Tibial nerve (tissue), 4 donors: ENCODE results near the gene WDR70. TPM values are rescaled to one million over a fixed set of nuclear protein-coding genes. Genes with fewer than 3 reads are reported as not detected.

ENCODE experiments used
- DNase-seq, 2 donors: peaks; one replicate each; pipeline ENCODE4 v3.0.0-alpha.2; 2019; ENCODE audit warnings: low spot score in 2 of 2
- H3K27ac ChIP-seq, 4 donors: fragments of 200-600 bp; sonication (generic) in 3 of 4; one replicate each; pipeline ENCODE4 v1.5.1; 2017 to 2019; ENCODE audit warnings: mild to moderate bottlenecking in 1 of 4
- H3K27me3 ChIP-seq, 2 donors: fragments of 200-600 bp; sonication (generic) in 1 of 2; one replicate each; pipeline versions ENCODE4 v1.5.1 to v1.6.0; 2017 to 2019
- H3K36me3 ChIP-seq, 3 donors: fragments of 200-600 bp; sonication (generic); one replicate each; pipeline ENCODE4 v1.5.1; 2018 to 2019
- H3K4me1 ChIP-seq, 4 donors: fragments of 200-600 bp; sonication (generic) in 3 of 4; one replicate each; pipeline ENCODE4 v1.5.1; 2017 to 2019
- H3K4me3 ChIP-seq, 4 donors: fragments of 200-600 bp; sonication (generic) in 3 of 4; one replicate each; pipeline ENCODE4 v1.5.1; 2017 to 2019; ENCODE audit warnings: mild to moderate bottlenecking in 1 of 4, moderate library complexity in 1 of 4
- H3K9me3 ChIP-seq, 4 donors: fragments of 200-600 bp; sonication (generic) in 3 of 4; one replicate each; pipeline ENCODE4 v1.5.1; 2017 to 2019
- EP300 ChIP-seq, 2 donors: sonication (generic); formaldehyde crosslinking; IDR thresholded peaks; one replicate each; pipeline ENCODE4 v1.6.1; 2017; ENCODE audit warnings: antibody characterized with exemption in 2 of 2, mild to moderate bottlenecking in 1 of 2
- POLR2A ChIP-seq, 2 donors: fragments of 450-650 bp; IDR thresholded peaks; one replicate each; pipeline ENCODE4 v1.6.1; 2017; ENCODE audit warnings: antibody characterized with exemption in 2 of 2, mild to moderate bottlenecking in 2 of 2, moderate library complexity in 2 of 2
- WGBS, 2 donors: methylation state at CpG; one replicate each; pipeline ENCODE4 v1.1.5; 2018; 5-methylcytosine and 5-hydroxymethylcytosine counted together
- total RNA-seq, 4 donors: library from RNA; depleted of rRNA; stranded (reverse); fragments of >200 nt; gene quantifications; one replicate each; pipeline ENCODE4 v1.1.0, GENCODE V29; 2016
- TF ChIP-seq, protein P1 (sequence below), 5 experiments: fragments of 200-600 bp in 3 of 5; fragments of 450-650 bp in 2 of 5; sonication (generic) in 3 of 5; IDR thresholded peaks; one replicate each; pipeline ENCODE4 v1.5.1; 2016 to 2019; ENCODE audit warnings: antibody characterized with exemption in 5 of 5, mild to moderate bottlenecking in 3 of 5, moderate library complexity in 2 of 5

The WDR70 gene
- total RNA-seq, 4 donors from 2014 or later, result 35.1 to 68.6 (median 47.4) TPM

DNA sequence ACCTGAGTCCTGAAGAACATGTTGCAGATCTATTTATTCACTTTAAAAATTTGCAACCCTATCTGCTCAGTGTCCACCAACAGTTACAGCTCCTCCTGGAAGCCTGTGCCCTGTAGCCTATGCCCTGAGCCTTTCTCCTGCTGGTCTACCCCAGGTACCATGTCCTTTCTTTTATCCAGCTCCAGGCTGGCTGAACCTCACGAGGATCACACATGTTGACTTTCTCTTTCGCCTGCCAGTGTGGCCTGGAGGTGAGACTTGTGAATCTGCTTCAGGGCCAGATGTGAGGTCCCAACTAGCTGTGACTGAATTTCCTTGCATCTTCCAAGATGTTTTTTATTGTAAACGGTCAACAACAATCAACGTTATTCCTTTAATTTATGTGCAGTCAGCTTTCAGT, 390.0 kb downstream of the WDR70 start:
- Histone ChIP-seq H3K27me3 (no peaks in the 10 kb centered on the region), H3K4me3 (no peak overlapping the region), H3K9me3 (no peaks in the 10 kb centered on the region), H3K27ac (no peak overlapping the region), H3K36me3 (no peaks in the 10 kb centered on the region), H3K4me1 (peaks cover 0 to 4% (median 0%) of the 10 kb centered on the region in 4 donors)
- no peak for DNase-seq
- no peak for TF ChIP-seq POLR2A (IDR thresholded peaks at IDR 0.05)
- no peak for TF ChIP-seq EP300 (IDR thresholded peaks at IDR 0.05)
- TF ChIP-seq, protein P1, sequence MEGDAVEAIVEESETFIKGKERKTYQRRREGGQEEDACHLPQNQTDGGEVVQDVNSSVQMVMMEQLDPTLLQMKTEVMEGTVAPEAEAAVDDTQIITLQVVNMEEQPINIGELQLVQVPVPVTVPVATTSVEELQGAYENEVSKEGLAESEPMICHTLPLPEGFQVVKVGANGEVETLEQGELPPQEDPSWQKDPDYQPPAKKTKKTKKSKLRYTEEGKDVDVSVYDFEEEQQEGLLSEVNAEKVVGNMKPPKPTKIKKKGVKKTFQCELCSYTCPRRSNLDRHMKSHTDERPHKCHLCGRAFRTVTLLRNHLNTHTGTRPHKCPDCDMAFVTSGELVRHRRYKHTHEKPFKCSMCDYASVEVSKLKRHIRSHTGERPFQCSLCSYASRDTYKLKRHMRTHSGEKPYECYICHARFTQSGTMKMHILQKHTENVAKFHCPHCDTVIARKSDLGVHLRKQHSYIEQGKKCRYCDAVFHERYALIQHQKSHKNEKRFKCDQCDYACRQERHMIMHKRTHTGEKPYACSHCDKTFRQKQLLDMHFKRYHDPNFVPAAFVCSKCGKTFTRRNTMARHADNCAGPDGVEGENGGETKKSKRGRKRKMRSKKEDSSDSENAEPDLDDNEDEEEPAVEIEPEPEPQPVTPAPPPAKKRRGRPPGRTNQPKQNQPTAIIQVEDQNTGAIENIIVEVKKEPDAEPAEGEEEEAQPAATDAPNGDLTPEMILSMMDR (IDR thresholded peaks at IDR 0.05), result no peak
- 91 to 92% methylated on average over 4 of the region's 4 CpGs for WGBS, 2 donors

DNA sequence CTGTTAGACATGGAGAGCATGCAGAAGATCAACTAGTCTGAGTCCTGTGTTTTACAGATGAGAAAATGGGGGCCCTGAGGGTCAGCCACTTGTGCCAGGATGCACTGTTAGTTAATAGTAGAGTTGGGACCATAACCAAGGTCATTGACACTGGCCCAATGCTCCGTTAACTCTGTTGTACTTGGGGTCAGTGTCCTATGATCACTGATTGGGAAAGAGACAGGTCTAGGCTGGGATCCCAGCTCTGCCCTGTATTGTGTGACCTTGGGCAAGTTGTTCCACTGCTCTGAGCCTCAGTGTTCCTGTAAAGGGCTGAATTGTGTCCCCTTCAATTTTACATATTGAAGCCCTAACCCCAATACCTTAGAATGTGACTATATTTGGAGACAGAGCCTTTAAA, 390.7 kb downstream of the WDR70 start:
- peaks cover 0 to 4% (median 0%) of the 10 kb centered on the region in 4 donors for H3K4me1 ChIP-seq
- H3K9me3 ChIP-seq, result peaks cover 0 to 6% (median 2%) of the 10 kb centered on the region in 4 donors
- TF ChIP-seq EP300 (IDR thresholded peaks at IDR 0.05) (no peak), POLR2A (IDR thresholded peaks at IDR 0.05) (no peak)
- TF ChIP-seq, protein P1 (IDR thresholded peaks at IDR 0.05), result no peak
- H3K27me3 ChIP-seq, result no peaks in the 10 kb centered on the region
- WGBS, 2 donors, result 77 to 83% methylated on average over 1 of the region's 1 CpG
- H3K36me3 ChIP-seq, result no peaks in the 10 kb centered on the region
- H3K4me3 ChIP-seq, result no peak overlapping the region
- H3K27ac ChIP-seq, result no peak overlapping the region
- DNase-seq, result no peak

DNA sequence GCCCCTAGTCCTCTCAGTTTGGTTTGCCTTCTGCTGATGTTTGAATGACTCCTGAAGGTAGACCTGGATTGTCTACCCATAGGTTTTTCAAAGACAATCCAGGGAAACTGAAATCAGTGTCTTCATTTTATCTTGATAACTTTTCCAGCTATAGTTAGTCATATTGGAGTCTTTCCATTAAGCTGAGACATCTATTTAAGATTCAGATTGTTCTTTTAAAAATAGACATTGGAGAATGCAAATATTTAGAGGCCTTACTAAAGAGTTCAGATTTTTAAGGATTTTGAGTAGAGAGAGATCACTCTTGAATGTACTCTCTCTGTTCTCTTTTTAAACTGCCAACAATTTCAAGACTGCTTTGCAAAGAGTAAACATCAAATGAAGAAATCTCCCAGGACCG, 391.7 kb downstream of the WDR70 start:
- TF ChIP-seq, protein P1 (IDR thresholded peaks at IDR 0.05), result no peak
- TF ChIP-seq EP300 (IDR thresholded peaks at IDR 0.05) (no peak), POLR2A (IDR thresholded peaks at IDR 0.05) (no peak)
- Histone ChIP-seq H3K4me3 (no peak overlapping the region), H3K27me3 (no peaks in the 10 kb centered on the region), H3K27ac (no peak overlapping the region), H3K36me3 (no peaks in the 10 kb centered on the region), H3K9me3 (peaks cover 0 to 12% (median 3%) of the 10 kb centered on the region in 4 donors), H3K4me1 (peaks cover 0 to 4% (median 0%) of the 10 kb centered on the region in 4 donors)
- no peak for DNase-seq
- 52 to 77% methylated on average over 1 of the region's 1 CpG for WGBS, 2 donors

DNA sequence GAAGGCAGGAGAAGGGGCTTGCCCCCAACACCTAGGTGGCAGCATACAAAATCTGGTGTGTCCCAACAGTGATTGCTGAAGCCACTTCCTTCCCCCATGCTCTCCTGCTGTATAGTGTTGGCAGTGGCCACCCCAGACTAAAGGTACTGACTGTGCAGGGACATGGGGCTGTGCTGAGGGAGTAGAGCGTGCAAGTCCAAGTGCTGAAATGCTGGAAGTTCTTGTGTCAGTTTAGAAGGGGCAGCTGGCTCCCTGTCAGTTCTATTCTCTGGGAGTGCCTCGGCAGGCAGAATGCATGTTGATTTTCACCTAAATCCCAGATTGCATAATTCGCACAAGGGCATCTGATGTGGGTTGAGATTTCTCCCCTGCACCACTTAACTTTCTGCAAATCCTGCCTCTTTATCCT, 392.1 kb downstream of the WDR70 start:
- no peaks in the 10 kb centered on the region for H3K36me3 ChIP-seq
- H3K27me3 ChIP-seq, result no peaks in the 10 kb centered on the region
- H3K27ac ChIP-seq, result no peak overlapping the region
- H3K4me1 ChIP-seq, result peaks cover 0 to 4% (median 0%) of the 10 kb centered on the region in 4 donors
- no peak for DNase-seq
- no peak for TF ChIP-seq EP300 (IDR thresholded peaks at IDR 0.05)
- no peak for TF ChIP-seq POLR2A (IDR thresholded peaks at IDR 0.05)
- TF ChIP-seq, protein P1 (IDR thresholded peaks at IDR 0.05), result no peak
- H3K4me3 ChIP-seq, result no peak overlapping the region
- WGBS, 2 donors, result 67 to 78% methylated on average over 3 of the region's 3 CpGs
- H3K9me3 ChIP-seq, result peaks cover 0 to 12% (median 3%) of the 10 kb centered on the region in 4 donors

DNA sequence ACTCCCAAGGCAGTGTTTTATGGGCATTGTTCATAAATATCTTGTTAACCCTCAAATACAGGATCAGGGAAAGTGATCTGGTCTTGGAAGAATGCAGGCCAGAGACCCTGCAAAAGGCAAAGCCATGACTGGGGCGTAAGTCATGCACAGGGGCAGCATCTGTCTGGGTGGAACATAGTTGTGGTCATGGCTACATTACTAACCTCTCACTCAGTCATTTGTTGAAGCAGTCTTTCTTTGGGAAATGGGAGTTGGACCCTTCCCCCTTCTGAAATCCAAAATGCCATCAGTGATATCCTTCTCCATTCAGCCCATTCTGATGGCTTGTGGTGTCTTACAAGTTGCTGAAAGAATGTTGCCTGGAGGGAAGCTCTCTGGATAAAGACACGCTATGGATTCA, 392.6 kb downstream of the WDR70 start:
- Histone ChIP-seq H3K9me3 (peaks cover 0 to 12% (median 3%) of the 10 kb centered on the region in 4 donors), H3K27ac (no peak overlapping the region), H3K4me3 (no peak overlapping the region), H3K36me3 (no peaks in the 10 kb centered on the region), H3K4me1 (peaks cover 0 to 4% (median 0%) of the 10 kb centered on the region in 4 donors), H3K27me3 (no peaks in the 10 kb centered on the region)
- TF ChIP-seq, protein P1 (IDR thresholded peaks at IDR 0.05), result no peak
- no peak for TF ChIP-seq POLR2A (IDR thresholded peaks at IDR 0.05)
- TF ChIP-seq EP300 (IDR thresholded peaks at IDR 0.05), result no peak
- DNase-seq, result no peak
- WGBS, 2 donors, result 48 to 56% methylated on average over 2 of the region's 2 CpGs
